ENCODE results near the gene APPBP2.
A peak's percentile ranks its signal among the peaks of the same experiment; 100 is the strongest.

Gene APPBP2

GRCh38 chr17:60527701-60528100 lies 1.7 kb upstream of the APPBP2 start:
- peaks cover 43% of the 10 kb centered on the region for H3K36me3 Mint-ChIP-seq (ENCODE audit: low read depth)
- TF ChIP-seq CTCF (IDR thresholded peaks at IDR 0.05), result no peak
- H3K27ac Mint-ChIP-seq, result no peak overlapping the region
- H3K4me3 Mint-ChIP-seq, result peak overlapping the region; percentile 49
- no peak for DNase-seq
- peaks cover 25% of the 10 kb centered on the region for H3K4me1 Mint-ChIP-seq
- peaks cover 2% of the 10 kb centered on the region for H3K27me3 Mint-ChIP-seq (ENCODE audit: low read depth, poor library complexity)
- H3K9me3 Mint-ChIP-seq, result peaks cover 38% of the 10 kb centered on the region

- peaks cover 32% of the 10 kb centered on the region for H3K4me1 Mint-ChIP-seq
- H3K36me3 Mint-ChIP-seq (ENCODE audit: low read depth), result peaks cover 40% of the 10 kb centered on the region
- DNase-seq, result no peak
- H3K4me3 Mint-ChIP-seq, result peak overlapping the region; percentile 94
- H3K9me3 Mint-ChIP-seq, result peaks cover 33% of the 10 kb centered on the region
- peak overlapping the region; percentile 49 for H3K27ac Mint-ChIP-seq
- no peaks in the 10 kb centered on the region for H3K27me3 Mint-ChIP-seq (ENCODE audit: low read depth, poor library complexity)
- TF ChIP-seq CTCF (IDR thresholded peaks at IDR 0.05), result no peak
These were observed 684 bp upstream of the APPBP2 start for GRCh38 chr17:60526726-60527125.

GRCh38 chr17:60525328-60525684 lies 736 bp downstream of the APPBP2 start:
- TF ChIP-seq CTCF (IDR thresholded peaks at IDR 0.05), result no peak
- peak overlapping the region; percentile 94 for H3K4me3 Mint-ChIP-seq
- no peak for DNase-seq
- H3K4me1 Mint-ChIP-seq, result peaks cover 32% of the 10 kb centered on the region
- H3K36me3 Mint-ChIP-seq (ENCODE audit: low read depth), result peaks cover 42% of the 10 kb centered on the region
- H3K9me3 Mint-ChIP-seq, result peaks cover 21% of the 10 kb centered on the region
- no peaks in the 10 kb centered on the region for H3K27me3 Mint-ChIP-seq (ENCODE audit: low read depth, poor library complexity)
- H3K27ac Mint-ChIP-seq, result peak overlapping the region; percentile 89

- peak overlapping the region; percentile 89 for H3K27ac Mint-ChIP-seq
- peaks cover 37% of the 10 kb centered on the region for H3K36me3 Mint-ChIP-seq (ENCODE audit: low read depth)
- peaks cover 32% of the 10 kb centered on the region for H3K4me1 Mint-ChIP-seq
- peaks cover 16% of the 10 kb centered on the region for H3K9me3 Mint-ChIP-seq
- no peak for DNase-seq
- no peak for TF ChIP-seq CTCF (IDR thresholded peaks at IDR 0.05)
- peak overlapping the region; percentile 94 for H3K4me3 Mint-ChIP-seq
- H3K27me3 Mint-ChIP-seq (ENCODE audit: low read depth, poor library complexity), result no peaks in the 10 kb centered on the region
These were observed 1.3 kb downstream of the APPBP2 start for GRCh38 chr17:60524463-60525327.

- H3K27me3 Mint-ChIP-seq (ENCODE audit: low read depth, poor library complexity), result no peaks in the 10 kb centered on the region
- H3K4me3 Mint-ChIP-seq, result peak overlapping the region; percentile 94
- H3K4me1 Mint-ChIP-seq, result peaks cover 32% of the 10 kb centered on the region
- DNase-seq, result no peak
- no peak for TF ChIP-seq CTCF (IDR thresholded peaks at IDR 0.05)
- H3K27ac Mint-ChIP-seq, result no peak overlapping the region
- peaks cover 36% of the 10 kb centered on the region for H3K36me3 Mint-ChIP-seq (ENCODE audit: low read depth)
- H3K9me3 Mint-ChIP-seq, result peaks cover 10% of the 10 kb centered on the region
These were observed 2.2 kb downstream of the APPBP2 start for GRCh38 chr17:60523822-60524221.

Data from nephron progenitor cell (in vitro differentiated cells).